Caco-2 (cell line): ENCODE measurements around the gene SLC18B1. TPM values are rescaled to one million over a fixed set of nuclear protein-coding genes. Genes with fewer than 3 reads are reported as not detected.

ENCODE experiments used
- BruUV-seq: library from RNA; stranded (reverse); fragments of 400-500 nt; replicated peaks from 2 replicates; lab custom pipeline; 2021; lab: Mats Ljungman, UMichigan
- CTCF ChIA-PET: fragments of 300-600 bp; sonication (Branson Sonifier 250); formaldehyde crosslinking; loops from one replicate; lab custom pipeline; 2022; ENCODE audit warnings: antibody characterized with exemption; lab: Charles Lee
- POLR2A ChIA-PET: fragments of 300-600 bp; sonication (Branson Sonifier 250); formaldehyde crosslinking; loops from one replicate; lab custom pipeline; 2022; ENCODE audit warnings: antibody characterized with exemption; lab: Charles Lee
- DNase-seq, 2 experiments: peaks; one replicate each; pipeline versions ENCODE4 v3.0.0 to v3.0.0-alpha.2; 2020 to 2022
- H3K27me3 ChIP-seq: replicated peaks from 2 replicates; pipeline ENCODE4 v1.6.0; 2011; ENCODE audit warnings: low read length; ENCODE audit not compliant: control insufficient read depth, insufficient read depth
- H3K36me3 ChIP-seq: 2 replicates; pipeline ENCODE4 v1.5.1; 2011; ENCODE audit warnings: low read length; ENCODE audit not compliant: control insufficient read depth, insufficient read depth
- H3K4me1 ChIP-seq: fragments of 250-450 bp; sonication (Bioruptor Pico); 2 replicates; pipeline ENCODE4 v1.5.1; 2020; ENCODE audit warnings: mild to moderate bottlenecking
- H3K4me3 ChIP-seq: 2 replicates; pipeline ENCODE4 v1.5.1; 2011; ENCODE audit warnings: low read depth, mild to moderate bottlenecking, control low read depth, low read length
- H3K9me3 ChIP-seq: fragments of 250-450 bp; sonication (Bioruptor Pico); 2 replicates; pipeline ENCODE4 v1.5.1; 2020; ENCODE audit warnings: mild to moderate bottlenecking, moderate library complexity
- H3K27ac Mint-ChIP-seq: one replicate; pipeline ENCODE4 v1.8.0; 2022; ENCODE audit warnings: mixed read lengths; ENCODE audit not compliant: unreplicated experiment
- H3K27me3 Mint-ChIP-seq: one replicate; pipeline ENCODE4 v1.8.0; 2022; ENCODE audit warnings: mixed read lengths; ENCODE audit not compliant: insufficient read depth, unreplicated experiment
- H3K36me3 Mint-ChIP-seq: one replicate; pipeline ENCODE4 v1.8.0; 2022; ENCODE audit warnings: mild to moderate bottlenecking, mixed read lengths; ENCODE audit not compliant: insufficient read depth, unreplicated experiment
- H3K4me1 Mint-ChIP-seq: one replicate; pipeline ENCODE4 v1.8.0; 2022; ENCODE audit warnings: low read depth, mixed read lengths; ENCODE audit not compliant: unreplicated experiment
- H3K4me3 Mint-ChIP-seq: one replicate; pipeline ENCODE4 v1.8.0; 2022; ENCODE audit warnings: mild to moderate bottlenecking, moderate library complexity, mixed read lengths; ENCODE audit not compliant: unreplicated experiment
- H3K9me3 Mint-ChIP-seq: one replicate; pipeline ENCODE4 v1.8.0; 2022; ENCODE audit warnings: mixed read lengths; ENCODE audit not compliant: unreplicated experiment
- CTCF ChIP-seq, 2 experiments: fragments of 200-600 bp in 1 of 2; IDR thresholded peaks; 1 replicate in 1 of 2; 2 replicates in 1 of 2; pipeline versions ENCODE4 v1.5.1 to v1.8.0; 2011 to 2022; ENCODE audit warnings: antibody characterized with exemption in 1 of 2, control low read depth in 1 of 2, inconsistent platforms in 1 of 2, low read depth in 1 of 2, low read length in 1 of 2, mild to moderate bottlenecking in 1 of 2, moderate library complexity in 1 of 2; ENCODE audit not compliant: insufficient read depth in 1 of 2, severe bottlenecking in 1 of 2, unreplicated experiment in 1 of 2
- intact Hi-C: fragments of 100-400 bp; cut with micrococcal nuclease; formaldehyde crosslinking; loops from one replicate; pipeline ENCODE4 v1.10.0; 2022; ENCODE audit not compliant: unreplicated experiment
- total RNA-seq: library from RNA; stranded (reverse); gene quantifications from 2 replicates; pipeline ENCODE4 v1.2.3, GENCODE V29; 2022

The SLC18B1 gene
- total RNA-seq, 1 experiment from 2014 or later, result 7.8 TPM

DNA sequence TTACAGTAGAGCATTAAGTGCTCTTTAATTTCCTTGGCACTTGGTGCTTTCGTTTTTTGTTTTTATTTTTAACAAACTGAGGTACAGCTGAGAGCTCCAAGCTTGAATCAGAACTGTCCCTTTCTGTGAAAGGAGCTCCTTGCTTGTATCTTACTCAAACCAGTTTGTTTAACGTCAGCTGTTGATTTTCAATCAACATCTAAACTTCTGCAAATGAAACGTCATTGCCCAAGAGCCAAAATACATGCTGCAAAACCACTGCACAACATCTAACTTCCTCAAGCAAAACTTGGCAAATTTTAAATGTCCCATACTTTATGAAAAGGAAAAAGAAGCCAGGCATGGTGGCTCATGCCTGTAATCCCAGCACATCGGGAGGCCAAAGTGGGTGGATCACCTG lies 55.9 kb downstream of the SLC18B1 start:
- Histone ChIP-seq H3K36me3 (no peaks in the 10 kb centered on the region), H3K9me3 (no peaks in the 10 kb centered on the region), H3K4me3 (no peak overlapping the region), H3K4me1 (no peaks in the 10 kb centered on the region), H3K27me3 (no peaks in the 10 kb centered on the region)
- H3K36me3 Mint-ChIP-seq, result no peaks in the 10 kb centered on the region
- no TSS peak for BruUV-seq
- ChIA-PET CTCF (no interaction called here), POLR2A (no interaction called here)
- H3K27me3 Mint-ChIP-seq, result peaks cover 9% of the 10 kb centered on the region
- no peak for DNase-seq
- H3K9me3 Mint-ChIP-seq, result peaks cover 21% of the 10 kb centered on the region
- H3K27ac Mint-ChIP-seq, result no peak overlapping the region
- no peak for TF ChIP-seq CTCF (IDR thresholded peaks at IDR 0.05; ENCODE audit: insufficient read depth in 1 of 2, low read depth in 1 of 2, low read length in 1 of 2, severe bottlenecking in 1 of 2, unreplicated experiment in 1 of 2)
- intact Hi-C loops, result no loop called here
- no peak overlapping the region for H3K4me3 Mint-ChIP-seq
- no peaks in the 10 kb centered on the region for H3K4me1 Mint-ChIP-seq

DNA sequence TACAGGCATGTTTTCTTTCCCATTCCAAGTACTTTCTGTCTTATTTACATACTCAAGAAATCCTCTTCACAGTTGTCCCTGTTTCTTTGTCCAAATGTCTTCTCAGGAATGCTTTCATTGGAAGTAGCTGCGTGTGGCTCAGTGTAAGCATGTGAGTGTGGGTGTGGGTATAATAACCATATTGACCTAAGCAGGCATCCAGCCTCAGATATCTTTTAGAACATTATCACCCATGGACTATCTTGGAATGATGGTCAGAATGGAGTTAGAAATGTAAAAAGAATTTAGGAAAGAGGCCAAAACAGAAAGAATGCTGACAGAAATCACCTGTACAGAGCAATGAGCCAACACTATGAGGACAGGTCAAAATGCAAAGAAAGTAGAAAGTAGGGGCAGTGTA lies 57.2 kb downstream of the SLC18B1 start:
- H3K36me3 ChIP-seq, result no peaks in the 10 kb centered on the region
- no peaks in the 10 kb centered on the region for H3K36me3 Mint-ChIP-seq
- peaks cover 21% of the 10 kb centered on the region for H3K9me3 Mint-ChIP-seq
- POLR2A ChIA-PET, result no interaction called here
- no peak for DNase-seq
- no peak overlapping the region for H3K4me3 ChIP-seq
- no peaks in the 10 kb centered on the region for H3K9me3 ChIP-seq
- intact Hi-C loops, result no loop called here
- peaks cover 14% of the 10 kb centered on the region for H3K27me3 Mint-ChIP-seq
- H3K27me3 ChIP-seq, result no peaks in the 10 kb centered on the region
- H3K4me1 Mint-ChIP-seq, result no peaks in the 10 kb centered on the region
- BruUV-seq, result no TSS peak
- no peak overlapping the region for H3K27ac Mint-ChIP-seq
- CTCF ChIA-PET, result interaction anchor here (0.6 kb wide), 1 partner anchor 324 kb away, joined by 4 read pairs; no protein-coding TSS in a partner anchor
- TF ChIP-seq CTCF (IDR thresholded peaks at IDR 0.05; ENCODE audit: insufficient read depth in 1 of 2, low read depth in 1 of 2, low read length in 1 of 2, severe bottlenecking in 1 of 2, unreplicated experiment in 1 of 2), result no peak
- no peaks in the 10 kb centered on the region for H3K4me1 ChIP-seq
- no peak overlapping the region for H3K4me3 Mint-ChIP-seq

- H3K4me1 Mint-ChIP-seq, result no peaks in the 10 kb centered on the region
- ChIA-PET CTCF (interaction anchor here (0.5 kb wide), 1 partner anchor 62 kb away, joined by 5 read pairs; the partner anchor contains the start of gene SLC18B1), POLR2A (no interaction called here)
- H3K27ac Mint-ChIP-seq, result no peak overlapping the region
- H3K36me3 ChIP-seq, result no peaks in the 10 kb centered on the region
- no peak overlapping the region for H3K4me3 ChIP-seq
- peaks cover 14% of the 10 kb centered on the region for H3K27me3 Mint-ChIP-seq
- peaks cover 21% of the 10 kb centered on the region for H3K9me3 Mint-ChIP-seq
- no peaks in the 10 kb centered on the region for H3K9me3 ChIP-seq
- H3K4me3 Mint-ChIP-seq, result no peak overlapping the region
- DNase-seq, result no peak
- no peaks in the 10 kb centered on the region for H3K27me3 ChIP-seq
- BruUV-seq, result no TSS peak
- intact Hi-C loops, result no loop called here
- no peaks in the 10 kb centered on the region for H3K4me1 ChIP-seq
- no peak for TF ChIP-seq CTCF (IDR thresholded peaks at IDR 0.05; ENCODE audit: insufficient read depth in 1 of 2, low read depth in 1 of 2, low read length in 1 of 2, severe bottlenecking in 1 of 2, unreplicated experiment in 1 of 2)
- H3K36me3 Mint-ChIP-seq, result no peaks in the 10 kb centered on the region
These were observed 62.2 kb downstream of the SLC18B1 start for GRCh38 chr6:132736239-132736638.
